H1 (cell line): ENCODE measurements around the gene AHRR. TPM values are rescaled to one million over a fixed set of nuclear protein-coding genes. Genes with fewer than 3 reads are reported as not detected.

Experiments
- CTBP2 ChIP-seq: IDR thresholded peaks from 2 replicates; pipeline ENCODE4 v1.7.0; 2011; ENCODE audit warnings: borderline replicate concordance, mild to moderate bottlenecking, moderate library complexity, mixed read lengths, low read length; ENCODE audit not compliant: insufficient read depth, insufficient read length
- GABPA ChIP-seq: IDR thresholded peaks from 2 replicates; pipeline ENCODE4 v1.6.1; 2011; ENCODE audit warnings: mild to moderate bottlenecking, low read length, moderate library complexity, borderline replicate concordance; ENCODE audit not compliant: insufficient read depth
- SIRT6 ChIP-seq: IDR thresholded peaks from one replicate; pipeline ENCODE4 v1.7.1; 2012; ENCODE audit warnings: low read length, inconsistent platforms
- SUZ12 ChIP-seq: fragments of 200-600 bp; sonication (generic); IDR thresholded peaks from 2 replicates; pipeline ENCODE4 v1.6.1; 2012; ENCODE audit warnings: mild to moderate bottlenecking, inconsistent platforms, low read length, moderate library complexity, mixed read lengths
- polyA plus RNA-seq, 7 experiments: library from polyadenylated mRNA; depleted of rRNA in 3 of 7; stranded (reverse) in 5 of 7; unstranded in 2 of 7; fragments of >200 nt in 5 of 7; fragments of 200-250 nt in 2 of 7; gene quantifications; 1 replicate in 5 of 7; 2 replicates in 1 of 7; 4 replicates in 1 of 7; pipeline versions ENCODE4 v1.2.1 to v1.2.3, GENCODE V29; 2011 to 2013; ENCODE audit warnings: missing spikeins in 2 of 7, mixed read lengths in 2 of 7
- total RNA-seq: library from RNA; stranded (reverse); fragmentation: NEBNext Ultra II Directional; extraction: Animal tissue kit (Norgen Biotek cat#: 25700); gene quantifications from 2 replicates; pipeline ENCODE4 v1.2.1, GENCODE V29; 2021

AHRR gene
- total and polyA plus RNA-seq, 2 of the 8 experiments (the other 6 are each of a cell fraction or from before 2014, with no cell fraction given): 0.41 to 0.80 TPM

- TF ChIP-seq GABPA: no peak
- TF ChIP-seq SIRT6: no peak
- no peak for TF ChIP-seq SUZ12
- TF ChIP-seq CTBP2: no peak
Measured at GRCh38 chr5:445591-445990, 124.1 kb downstream of the AHRR start (continued).
